Keratinocyte (primary cell): ENCODE data around the gene GALNT9. TPM values are rescaled to one million over a fixed set of nuclear protein-coding genes. Genes with fewer than 3 reads are reported as not detected.

Experiments used
- DNase-seq: peaks from one replicate; pipeline ENCODE4 v3.0.0-alpha.2; 2011; ENCODE audit warnings: low read depth, missing footprints, low spot score
- FAIRE-seq: peaks from 2 replicates; lab custom pipeline; 2011; peaks lifted over from hg19 to GRCh38; lab: Jason Lieb, UNC
- H2AFZ ChIP-seq: 2 replicates; pipeline ENCODE4 v1.6.0; 2012; ENCODE audit warnings: low read length, control low read depth, inconsistent platforms; ENCODE audit not compliant: control insufficient read depth
- H3K27ac ChIP-seq: 2 replicates; pipeline ENCODE4 v1.5.1; 2011; ENCODE audit warnings: low read length; ENCODE audit not compliant: control insufficient read depth, insufficient read depth
- H3K27me3 ChIP-seq: 3 replicates; pipeline ENCODE4 v1.6.0; 2011; ENCODE audit warnings: low read length; ENCODE audit not compliant: control insufficient read depth, insufficient read depth; ENCODE audit errors: extremely low read depth
- H3K36me3 ChIP-seq, 2 experiments: 2 replicates in 1 of 2; 3 replicates in 1 of 2; pipeline ENCODE4 v1.5.1; 2011; ENCODE audit warnings: low read length in 2 of 2, mild to moderate bottlenecking in 1 of 2; ENCODE audit not compliant: control insufficient read depth in 2 of 2, insufficient read depth in 2 of 2; ENCODE audit errors: extremely low read depth in 1 of 2
- H3K4me1 ChIP-seq: 3 replicates; pipeline ENCODE4 v1.5.1; 2011; ENCODE audit warnings: low read length; ENCODE audit not compliant: control insufficient read depth, insufficient read depth; ENCODE audit errors: extremely low read depth
- H3K4me2 ChIP-seq: 3 replicates; pipeline ENCODE4 v1.6.0; 2011; ENCODE audit warnings: low read depth, low read length; ENCODE audit not compliant: control insufficient read depth, insufficient read depth; ENCODE audit errors: extremely low read depth
- H3K4me3 ChIP-seq, 3 experiments: fragments of 200-600 bp in 1 of 3; sonication (generic) in 1 of 3; 2 replicates in 2 of 3; 3 replicates in 1 of 3; pipeline ENCODE4 v1.5.1; 2011 to 2016; ENCODE audit warnings: low read length in 3 of 3, mild to moderate bottlenecking in 3 of 3, control low read depth in 2 of 3, inconsistent platforms in 1 of 3, low read depth in 1 of 3, mixed read lengths in 1 of 3, mixed run types in 1 of 3, moderate library complexity in 1 of 3; ENCODE audit not compliant: control insufficient read depth in 2 of 3, insufficient read depth in 2 of 3; ENCODE audit errors: extremely low read depth in 1 of 3
- H3K79me2 ChIP-seq: 2 replicates; pipeline ENCODE4 v1.6.0; 2012; ENCODE audit warnings: low read length; ENCODE audit not compliant: control insufficient read depth, insufficient read depth
- H3K9ac ChIP-seq: 3 replicates; pipeline ENCODE4 v1.6.0; 2011; ENCODE audit warnings: low read length; ENCODE audit not compliant: control insufficient read depth, insufficient read depth; ENCODE audit errors: extremely low read depth
- H3K9me1 ChIP-seq: 3 replicates; pipeline ENCODE4 v1.6.0; 2011; ENCODE audit warnings: low read length; ENCODE audit not compliant: control insufficient read depth, insufficient read depth; ENCODE audit errors: extremely low read depth
- H3K9me3 ChIP-seq: 2 replicates; pipeline ENCODE4 v1.5.1; 2012; ENCODE audit warnings: low read depth, low read length; ENCODE audit not compliant: control insufficient read depth
- H4K20me1 ChIP-seq: 3 replicates; pipeline ENCODE4 v1.6.0; 2011; ENCODE audit warnings: low read length; ENCODE audit not compliant: control insufficient read depth, insufficient read depth; ENCODE audit errors: extremely low read depth
- CTCF ChIP-seq, 3 experiments: IDR thresholded peaks in 1 of 3; conservative IDR thresholded peaks in 1 of 3; optimal IDR thresholded peaks in 1 of 3; 2 replicates in 2 of 3; 3 replicates in 1 of 3; pipeline versions ENCODE3 to v1.5.1; 2011; ENCODE audit warnings: low read length in 3 of 3, mild to moderate bottlenecking in 3 of 3, moderate library complexity in 2 of 3, control low read depth in 1 of 3, inconsistent platforms in 1 of 3; ENCODE audit not compliant: insufficient read depth in 2 of 3; ENCODE audit errors: extremely low read depth in 1 of 3
- EZH2 ChIP-seq: IDR thresholded peaks from one replicate; pipeline ENCODE4 v1.6.1; 2012; ENCODE audit warnings: inconsistent platforms, mild to moderate bottlenecking, low read length, moderate library complexity
- dilution Hi-C: fragments of 300-500 bp; cut with MboI; formaldehyde crosslinking; loops from one replicate; pipeline ENCODE4 v1.7.0; 2020; ENCODE audit warnings: low sequenced_read_pairs; ENCODE audit not compliant: extremely low pct_ligation_motif_present
- polyA plus RNA-seq, 5 experiments: library from polyadenylated mRNA; depleted of rRNA in 3 of 5; stranded (reverse) in 3 of 5; stranded (forward) in 1 of 5; unstranded in 1 of 5; fragments of >200 nt; gene quantifications; 1 replicate in 1 of 5; 2 replicates in 3 of 5; 3 replicates in 1 of 5; pipeline versions ENCODE4 v1.2.1 to v1.2.3, GENCODE V29; 2011 to 2012; ENCODE audit warnings: missing spikeins in 2 of 5, low read depth in 1 of 5, low replicate concordance in 1 of 5

The GALNT9 gene
- polyA plus RNA-seq, 1 donor (not counting 4 experiments of a cell fraction or from before 2014, with no cell fraction given): not detected

- no peaks in the 10 kb centered on the region for H4K20me1 ChIP-seq
- H3K27me3 ChIP-seq: peaks cover 8% of the 10 kb centered on the region
- peaks cover 6% of the 10 kb centered on the region for H3K9me3 ChIP-seq
- no peaks in the 10 kb centered on the region for H3K36me3 ChIP-seq
- no peak overlapping the region for H3K9ac ChIP-seq
- dilution Hi-C loops: no loop called here
- H3K9me1 ChIP-seq: no peaks in the 10 kb centered on the region
- H3K27ac ChIP-seq: no peak overlapping the region
- DNase-seq (no peak), FAIRE-seq (no peak)
- no peak overlapping the region for H3K4me2 ChIP-seq
- H3K4me1 ChIP-seq: no peaks in the 10 kb centered on the region
- TF ChIP-seq EZH2 (no peak), CTCF (optimal IDR thresholded peaks at IDR 0.05 in 1 of 3, IDR thresholded peaks at IDR 0.05 in 1 of 3, conservative IDR thresholded peaks at IDR 0.05 in 1 of 3; ENCODE audit: extremely low read depth in 1 of 3, insufficient read depth in 2 of 3, low read length in 3 of 3) (no peak)
- no peak overlapping the region for H3K4me3 ChIP-seq
- no peaks in the 10 kb centered on the region for H3K79me2 ChIP-seq
- no peak overlapping the region for H2AFZ ChIP-seq
Measured at GRCh38 chr12:132344601-132345000, 15.2 kb upstream of the GALNT9 start.

GRCh38 chr12:132344181-132344580 lies 14.8 kb upstream of the GALNT9 start:
- Histone ChIP-seq H4K20me1 (no peaks in the 10 kb centered on the region), H3K4me1 (no peaks in the 10 kb centered on the region), H3K79me2 (no peaks in the 10 kb centered on the region), H2AFZ (no peak overlapping the region), H3K4me2 (no peak overlapping the region), H3K9ac (no peak overlapping the region), H3K9me3 (peaks cover 2% of the 10 kb centered on the region), H3K27ac (no peak overlapping the region), H3K27me3 (peaks cover 8% of the 10 kb centered on the region), H3K4me3 (no peak overlapping the region), H3K9me1 (no peaks in the 10 kb centered on the region), H3K36me3 (no peaks in the 10 kb centered on the region)
- no peak for DNase-seq
- dilution Hi-C loops: no loop called here
- FAIRE-seq: no peak
- no peak for TF ChIP-seq CTCF (optimal IDR thresholded peaks at IDR 0.05 in 1 of 3, IDR thresholded peaks at IDR 0.05 in 1 of 3, conservative IDR thresholded peaks at IDR 0.05 in 1 of 3; ENCODE audit: extremely low read depth in 1 of 3, insufficient read depth in 2 of 3, low read length in 3 of 3)
- no peak for TF ChIP-seq EZH2
